Measurements from ENCODE around the gene ALG12.

The ALG12 gene

GRCh38 chr22:49958366-49958921 lies 40.2 kb upstream of the ALG12 start:
- no peak for DNase-seq
- Histone ChIP-seq H3K4ac (ENCODE audit: low read depth, low read length) (no peak overlapping the region), H3K27ac (ENCODE audit: low read depth, low read length) (no peak overlapping the region), H4K8ac (ENCODE audit: low read depth, low read length) (no peak overlapping the region), H3K4me1 (ENCODE audit: control insufficient read depth, low read depth, low read length) (peaks cover 2% of the 10 kb centered on the region), H4K5ac (ENCODE audit: low read length) (no peak overlapping the region), H2AK5ac (ENCODE audit: low read length) (no peak overlapping the region), H3K27me3 (ENCODE audit: insufficient read depth, low read length, poor library complexity) (no peaks in the 10 kb centered on the region), H3K56ac (ENCODE audit: low read length) (no peak overlapping the region), H3K4me3 (ENCODE audit: low read length) (no peak overlapping the region), H3K18ac (ENCODE audit: low read length) (no peak overlapping the region), H3K4me2 (ENCODE audit: low read length) (no peak overlapping the region), H2BK15ac (replicated peaks; ENCODE audit: low read depth) (no peak overlapping the region), H3K23ac (ENCODE audit: low read length) (no peak overlapping the region), H3K36me3 (ENCODE audit: control insufficient read depth, insufficient read depth, low read length) (no peaks in the 10 kb centered on the region), H3K79me1 (ENCODE audit: low read length) (peaks cover 2% of the 10 kb centered on the region), H2BK5ac (ENCODE audit: low read length) (no peak overlapping the region), H2BK120ac (ENCODE audit: low read depth, low read length) (no peak overlapping the region), H3K9ac (ENCODE audit: low read length) (no peak overlapping the region), H3K79me2 (ENCODE audit: control insufficient read depth, insufficient read depth, low read length) (peaks cover 4% of the 10 kb centered on the region)
- WGBS (ENCODE audit: extremely low coverage, insufficient coverage, low lambda C conversion rate), result no CpG with 5 or more reads among the region's 16 CpGs

- no peak overlapping the region for H2AK5ac ChIP-seq (ENCODE audit: low read length)
- no CpG with 5 or more reads among the region's 12 CpGs for WGBS (ENCODE audit: extremely low coverage, insufficient coverage, low lambda C conversion rate)
- no peak overlapping the region for H2BK15ac ChIP-seq (replicated peaks; ENCODE audit: low read depth)
- no peak overlapping the region for H3K4me2 ChIP-seq (ENCODE audit: low read length)
- no peaks in the 10 kb centered on the region for H3K36me3 ChIP-seq (ENCODE audit: control insufficient read depth, insufficient read depth, low read length)
- no peak overlapping the region for H3K4ac ChIP-seq (ENCODE audit: low read depth, low read length)
- peaks cover 4% of the 10 kb centered on the region for H3K79me2 ChIP-seq (ENCODE audit: control insufficient read depth, insufficient read depth, low read length)
- no peak overlapping the region for H4K5ac ChIP-seq (ENCODE audit: low read length)
- H2BK5ac ChIP-seq (ENCODE audit: low read length), result no peak overlapping the region
- no peak overlapping the region for H3K27ac ChIP-seq (ENCODE audit: low read depth, low read length)
- H3K4me3 ChIP-seq (ENCODE audit: low read length), result no peak overlapping the region
- H3K79me1 ChIP-seq (ENCODE audit: low read length), result peaks cover under 1% of the 10 kb centered on the region
- no peak overlapping the region for H2BK120ac ChIP-seq (ENCODE audit: low read depth, low read length)
- peaks cover 2% of the 10 kb centered on the region for H3K4me1 ChIP-seq (ENCODE audit: control insufficient read depth, low read depth, low read length)
- no peak for DNase-seq
- no peaks in the 10 kb centered on the region for H3K27me3 ChIP-seq (ENCODE audit: insufficient read depth, low read length, poor library complexity)
- no peak overlapping the region for H3K18ac ChIP-seq (ENCODE audit: low read length)
- no peak overlapping the region for H3K9ac ChIP-seq (ENCODE audit: low read length)
- H3K23ac ChIP-seq (ENCODE audit: low read length), result no peak overlapping the region
- H4K8ac ChIP-seq (ENCODE audit: low read depth, low read length), result no peak overlapping the region
- H3K56ac ChIP-seq (ENCODE audit: low read length), result no peak overlapping the region
Measured at GRCh38 chr22:49957826-49958365, 39.7 kb upstream of the ALG12 start.

GRCh38 chr22:49956914-49957825 lies 38.9 kb upstream of the ALG12 start:
- WGBS (ENCODE audit: extremely low coverage, insufficient coverage, low lambda C conversion rate), result no CpG with 5 or more reads among the region's 20 CpGs
- no peaks in the 10 kb centered on the region for H3K4me1 ChIP-seq (ENCODE audit: control insufficient read depth, low read depth, low read length)
- H2BK5ac ChIP-seq (ENCODE audit: low read length), result no peak overlapping the region
- H3K9ac ChIP-seq (ENCODE audit: low read length), result no peak overlapping the region
- no peak overlapping the region for H3K56ac ChIP-seq (ENCODE audit: low read length)
- H3K79me1 ChIP-seq (ENCODE audit: low read length), result no peaks in the 10 kb centered on the region
- H2BK15ac ChIP-seq (replicated peaks; ENCODE audit: low read depth), result no peak overlapping the region
- H3K79me2 ChIP-seq (ENCODE audit: control insufficient read depth, insufficient read depth, low read length), result peaks cover 4% of the 10 kb centered on the region
- H4K5ac ChIP-seq (ENCODE audit: low read length), result no peak overlapping the region
- H3K27ac ChIP-seq (ENCODE audit: low read depth, low read length), result no peak overlapping the region
- H3K27me3 ChIP-seq (ENCODE audit: insufficient read depth, low read length, poor library complexity), result no peaks in the 10 kb centered on the region
- no peak overlapping the region for H4K8ac ChIP-seq (ENCODE audit: low read depth, low read length)
- DNase-seq, result no peak
- H3K36me3 ChIP-seq (ENCODE audit: control insufficient read depth, insufficient read depth, low read length), result no peaks in the 10 kb centered on the region
- H3K18ac ChIP-seq (ENCODE audit: low read length), result no peak overlapping the region
- H3K23ac ChIP-seq (ENCODE audit: low read length), result no peak overlapping the region
- no peak overlapping the region for H2BK120ac ChIP-seq (ENCODE audit: low read depth, low read length)
- H3K4me3 ChIP-seq (ENCODE audit: low read length), result no peak overlapping the region
- no peak overlapping the region for H2AK5ac ChIP-seq (ENCODE audit: low read length)
- H3K4ac ChIP-seq (ENCODE audit: low read depth, low read length), result no peak overlapping the region
- no peak overlapping the region for H3K4me2 ChIP-seq (ENCODE audit: low read length)

GRCh38 chr22:49956418-49956770 lies 38.2 kb upstream of the ALG12 start:
- DNase-seq, result no peak
- H4K5ac ChIP-seq (ENCODE audit: low read length), result no peak overlapping the region
- no peaks in the 10 kb centered on the region for H3K36me3 ChIP-seq (ENCODE audit: control insufficient read depth, insufficient read depth, low read length)
- no peaks in the 10 kb centered on the region for H3K79me1 ChIP-seq (ENCODE audit: low read length)
- H4K8ac ChIP-seq (ENCODE audit: low read depth, low read length), result no peak overlapping the region
- no peaks in the 10 kb centered on the region for H3K4me1 ChIP-seq (ENCODE audit: control insufficient read depth, low read depth, low read length)
- H3K4me3 ChIP-seq (ENCODE audit: low read length), result no peak overlapping the region
- no peak overlapping the region for H2BK15ac ChIP-seq (replicated peaks; ENCODE audit: low read depth)
- no peaks in the 10 kb centered on the region for H3K79me2 ChIP-seq (ENCODE audit: control insufficient read depth, insufficient read depth, low read length)
- H3K23ac ChIP-seq (ENCODE audit: low read length), result no peak overlapping the region
- no peak overlapping the region for H3K9ac ChIP-seq (ENCODE audit: low read length)
- H3K27me3 ChIP-seq (ENCODE audit: insufficient read depth, low read length, poor library complexity), result no peaks in the 10 kb centered on the region
- H3K27ac ChIP-seq (ENCODE audit: low read depth, low read length), result no peak overlapping the region
- WGBS (ENCODE audit: extremely low coverage, insufficient coverage, low lambda C conversion rate), result no CpG with 5 or more reads among the region's 15 CpGs
- H3K4me2 ChIP-seq (ENCODE audit: low read length), result no peak overlapping the region
- no peak overlapping the region for H2BK5ac ChIP-seq (ENCODE audit: low read length)
- no peak overlapping the region for H2BK120ac ChIP-seq (ENCODE audit: low read depth, low read length)
- no peak overlapping the region for H3K56ac ChIP-seq (ENCODE audit: low read length)
- no peak overlapping the region for H3K4ac ChIP-seq (ENCODE audit: low read depth, low read length)
- H3K18ac ChIP-seq (ENCODE audit: low read length), result no peak overlapping the region
- H2AK5ac ChIP-seq (ENCODE audit: low read length), result no peak overlapping the region

GRCh38 chr22:49955581-49956417 lies 37.6 kb upstream of the ALG12 start:
- Histone ChIP-seq H4K8ac (ENCODE audit: low read depth, low read length) (no peak overlapping the region), H3K4me3 (ENCODE audit: low read length) (no peak overlapping the region), H3K79me1 (ENCODE audit: low read length) (no peaks in the 10 kb centered on the region), H3K4me1 (ENCODE audit: control insufficient read depth, low read depth, low read length) (no peaks in the 10 kb centered on the region), H3K9ac (ENCODE audit: low read length) (no peak overlapping the region), H3K4me2 (ENCODE audit: low read length) (no peak overlapping the region), H3K79me2 (ENCODE audit: control insufficient read depth, insufficient read depth, low read length) (no peaks in the 10 kb centered on the region), H4K5ac (ENCODE audit: low read length) (no peak overlapping the region), H3K18ac (ENCODE audit: low read length) (no peak overlapping the region), H3K27ac (ENCODE audit: low read depth, low read length) (no peak overlapping the region), H3K36me3 (ENCODE audit: control insufficient read depth, insufficient read depth, low read length) (no peaks in the 10 kb centered on the region), H2BK120ac (ENCODE audit: low read depth, low read length) (no peak overlapping the region), H3K56ac (ENCODE audit: low read length) (no peak overlapping the region), H3K23ac (ENCODE audit: low read length) (no peak overlapping the region), H3K27me3 (ENCODE audit: insufficient read depth, low read length, poor library complexity) (no peaks in the 10 kb centered on the region), H2AK5ac (ENCODE audit: low read length) (no peak overlapping the region), H3K4ac (ENCODE audit: low read depth, low read length) (no peak overlapping the region), H2BK15ac (replicated peaks; ENCODE audit: low read depth) (no peak overlapping the region), H2BK5ac (ENCODE audit: low read length) (no peak overlapping the region)
- DNase-seq, result no peak
- no CpG with 5 or more reads among the region's 22 CpGs for WGBS (ENCODE audit: extremely low coverage, insufficient coverage, low lambda C conversion rate)
